Muscle layer of colon (tissue), 2 donors: ENCODE data around the gene EPN2.
A peak's percentile ranks its signal among the peaks of the same experiment; 100 is the strongest.

Source experiments
- H3K27ac ChIP-seq: one replicate; pipeline ENCODE4 v1.7.0; 2013; ENCODE audit warnings: low read depth, mild to moderate bottlenecking, low read length, moderate library complexity
- H3K27me3 ChIP-seq, 2 donors: one replicate each; pipeline ENCODE4 v1.7.0; 2013; ENCODE audit warnings: low read length in 2 of 2, mild to moderate bottlenecking in 2 of 2; ENCODE audit not compliant: insufficient read depth in 2 of 2, control insufficient read depth in 1 of 2
- H3K36me3 ChIP-seq: one replicate; pipeline ENCODE4 v1.7.0; 2013; ENCODE audit warnings: mild to moderate bottlenecking, low read length; ENCODE audit not compliant: insufficient read depth
- H3K4me1 ChIP-seq: one replicate; pipeline ENCODE4 v1.7.0; 2013; ENCODE audit warnings: mild to moderate bottlenecking, low read length; ENCODE audit not compliant: insufficient read depth
- H3K4me3 ChIP-seq, 2 donors: one replicate each; pipeline ENCODE4 v1.7.0; 2013; ENCODE audit warnings: low read length in 2 of 2, low read depth in 1 of 2, mild to moderate bottlenecking in 1 of 2, moderate library complexity in 1 of 2
- H3K9ac ChIP-seq: one replicate; pipeline ENCODE4 v1.7.0; 2013; ENCODE audit warnings: low read length
- H3K9me3 ChIP-seq: one replicate; pipeline ENCODE4 v1.7.0; 2013; ENCODE audit warnings: mild to moderate bottlenecking, low read length
- donor health status: abdominal sarcoma.
- donor health status: Adenocarcinoma of cecum.

The EPN2 gene

DNA sequence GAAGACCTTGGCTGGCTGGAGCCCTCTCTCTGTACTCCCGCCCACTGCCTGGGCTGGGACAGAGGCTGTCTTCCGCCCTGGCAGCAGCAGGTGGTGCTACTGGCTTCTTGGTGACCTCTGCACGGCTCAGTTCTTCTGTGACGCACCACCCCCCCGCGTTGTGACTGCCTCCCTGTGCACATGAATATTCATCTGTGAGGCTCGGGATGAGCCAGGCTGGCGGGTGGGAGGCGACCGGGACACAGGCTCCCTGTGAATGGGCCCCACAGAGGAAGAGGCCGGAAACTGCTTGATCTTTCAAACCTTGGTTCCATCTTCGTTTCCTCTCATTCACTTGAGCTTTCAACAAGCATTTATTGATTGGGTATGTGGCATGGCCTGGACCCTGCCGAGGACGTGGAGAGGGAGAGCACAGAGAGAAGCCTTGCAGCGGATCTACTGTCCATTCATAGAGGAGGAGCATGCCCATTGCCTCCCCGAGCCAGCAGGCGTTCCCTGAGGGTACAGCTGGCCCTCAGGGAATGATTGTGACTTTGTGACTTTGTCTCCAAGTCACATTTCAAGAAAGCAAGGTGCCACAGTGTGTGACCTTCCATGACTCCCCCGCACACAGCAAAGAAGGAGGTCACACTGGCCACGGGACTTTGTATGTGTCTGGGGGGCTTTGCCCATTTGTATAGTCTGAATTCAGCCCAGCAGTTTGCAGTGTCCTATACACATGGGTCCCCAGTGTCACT lies 80.4 kb downstream of the EPN2 start:
- H3K4me1 ChIP-seq, result peaks cover 10% of the 10 kb centered on the region
- H3K4me3 ChIP-seq, result no peak overlapping the region
- no peaks in the 10 kb centered on the region for H3K27me3 ChIP-seq
- peak overlapping the region; percentile 29 for H3K27ac ChIP-seq
- H3K36me3 ChIP-seq, result peaks cover 27% of the 10 kb centered on the region
- H3K9me3 ChIP-seq, result no peaks in the 10 kb centered on the region
- no peak overlapping the region for H3K9ac ChIP-seq

DNA sequence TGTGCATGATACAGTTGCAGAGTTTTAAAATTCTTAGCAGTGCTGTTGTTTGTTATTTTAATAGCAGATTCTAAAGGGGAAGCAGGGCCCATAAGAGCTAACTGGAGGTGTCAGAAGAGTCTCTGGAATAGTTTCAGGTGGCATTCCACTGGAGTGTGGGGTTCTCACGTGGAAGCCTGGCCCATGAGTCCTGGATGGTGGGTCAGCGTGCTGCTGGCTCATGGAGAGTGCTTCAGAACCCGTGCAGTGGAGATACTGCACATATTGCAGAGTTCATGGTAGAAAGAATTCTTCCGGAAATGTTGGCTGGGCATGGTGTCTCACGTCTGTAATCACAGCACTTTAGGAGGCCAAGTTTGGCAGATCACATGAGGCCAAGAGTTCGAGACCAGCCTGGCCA lies 81.4 kb downstream of the EPN2 start:
- H3K4me1 ChIP-seq, result peaks cover 10% of the 10 kb centered on the region
- no peak overlapping the region for H3K27ac ChIP-seq
- H3K36me3 ChIP-seq, result peaks cover 16% of the 10 kb centered on the region

DNA sequence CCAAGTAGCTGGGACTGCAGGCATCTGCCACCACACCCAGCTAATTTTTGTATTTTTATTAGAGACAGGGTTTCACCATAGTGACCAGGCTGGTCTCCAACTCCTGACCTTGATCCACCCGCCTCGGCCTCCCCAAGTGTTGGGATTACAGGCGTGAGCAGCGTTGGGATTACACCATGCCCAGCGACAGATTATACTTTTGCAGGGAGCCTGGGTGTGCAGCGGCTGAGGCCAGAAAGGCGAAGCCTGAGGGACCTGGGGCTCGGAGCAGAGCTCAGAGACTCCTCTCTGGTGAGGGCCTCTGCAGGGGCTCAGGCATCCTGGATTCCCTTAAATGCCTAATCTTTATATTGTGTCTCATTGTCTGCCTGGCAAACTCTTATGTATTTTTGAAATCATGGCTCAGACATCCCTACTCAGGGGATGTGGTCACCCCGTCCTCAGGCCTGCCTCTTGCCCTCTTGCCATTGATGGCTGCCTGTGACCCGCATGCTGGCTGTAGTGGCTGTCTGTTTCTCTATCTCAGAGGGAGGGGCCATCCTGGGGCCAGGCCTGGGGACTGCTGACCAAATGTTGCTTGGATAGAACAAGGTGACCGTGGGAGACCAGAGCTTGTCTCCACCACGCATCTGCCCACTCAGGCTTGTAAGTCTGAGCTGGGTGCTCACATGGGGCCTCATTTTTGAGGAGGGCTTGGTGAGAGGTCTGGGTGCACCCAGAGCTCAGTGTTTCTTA lies 82.8 kb downstream of the EPN2 start:
- H3K27ac ChIP-seq, result no peak overlapping the region
- H3K27me3 ChIP-seq, result no peaks in the 10 kb centered on the region
- H3K36me3 ChIP-seq, result peaks cover 4% of the 10 kb centered on the region
- H3K4me1 ChIP-seq, result peaks cover 10% of the 10 kb centered on the region
- H3K4me3 ChIP-seq, result no peak overlapping the region
- no peaks in the 10 kb centered on the region for H3K9me3 ChIP-seq
- no peak overlapping the region for H3K9ac ChIP-seq

More for the DNA sequence above, 81.4 kb downstream of the EPN2 start:
- H3K27me3 ChIP-seq, result no peaks in the 10 kb centered on the region
- no peak overlapping the region for H3K4me3 ChIP-seq
- no peaks in the 10 kb centered on the region for H3K9me3 ChIP-seq
- H3K9ac ChIP-seq, result no peak overlapping the region

- no peaks in the 10 kb centered on the region for H3K27me3 ChIP-seq
- H3K9me3 ChIP-seq, result no peaks in the 10 kb centered on the region
- peaks cover 10% of the 10 kb centered on the region for H3K4me1 ChIP-seq
- H3K9ac ChIP-seq, result no peak overlapping the region
- H3K4me3 ChIP-seq, result no peak overlapping the region
- peaks cover 4% of the 10 kb centered on the region for H3K36me3 ChIP-seq
- H3K27ac ChIP-seq, result no peak overlapping the region
These were observed 83.7 kb downstream of the EPN2 start for GRCh38 chr17:19320876-19321275.

GRCh38 chr17:19321481-19322128 lies 84.4 kb downstream of the EPN2 start:
- H3K4me1 ChIP-seq, result peaks cover 6% of the 10 kb centered on the region

DNA sequence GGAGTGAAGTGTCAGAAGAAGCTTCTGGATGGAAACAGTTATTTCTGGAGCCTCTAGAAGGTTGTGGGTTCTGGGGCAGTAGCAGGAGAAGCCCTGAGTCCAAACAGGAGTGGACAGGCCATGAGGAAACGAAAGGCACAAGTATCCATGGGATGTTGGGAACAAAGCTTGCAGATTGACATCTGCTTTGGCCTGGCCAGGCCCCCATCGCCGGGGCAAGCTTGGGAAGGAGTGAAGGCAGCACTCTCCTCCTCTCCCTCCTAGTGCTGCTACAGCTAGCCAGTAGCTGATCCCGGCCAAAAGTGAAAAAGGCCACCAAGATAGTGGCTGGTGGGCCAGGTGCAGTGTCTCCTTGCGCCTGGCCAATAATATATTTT lies 85.0 kb downstream of the EPN2 start:
- Histone ChIP-seq H3K9ac (no peak overlapping the region), H3K27me3 (no peaks in the 10 kb centered on the region), H3K4me3 (no peak overlapping the region), H3K27ac (no peak overlapping the region), H3K9me3 (no peaks in the 10 kb centered on the region), H3K36me3 (no peaks in the 10 kb centered on the region), H3K4me1 (peaks cover under 1% of the 10 kb centered on the region)

More at GRCh38 chr17:19321481-19322128, 84.4 kb downstream of the EPN2 start:
- no peaks in the 10 kb centered on the region for H3K36me3 ChIP-seq
- no peaks in the 10 kb centered on the region for H3K27me3 ChIP-seq
- no peaks in the 10 kb centered on the region for H3K9me3 ChIP-seq
- H3K9ac ChIP-seq, result no peak overlapping the region
- H3K27ac ChIP-seq, result no peak overlapping the region
- H3K4me3 ChIP-seq, result no peak overlapping the region

DNA sequence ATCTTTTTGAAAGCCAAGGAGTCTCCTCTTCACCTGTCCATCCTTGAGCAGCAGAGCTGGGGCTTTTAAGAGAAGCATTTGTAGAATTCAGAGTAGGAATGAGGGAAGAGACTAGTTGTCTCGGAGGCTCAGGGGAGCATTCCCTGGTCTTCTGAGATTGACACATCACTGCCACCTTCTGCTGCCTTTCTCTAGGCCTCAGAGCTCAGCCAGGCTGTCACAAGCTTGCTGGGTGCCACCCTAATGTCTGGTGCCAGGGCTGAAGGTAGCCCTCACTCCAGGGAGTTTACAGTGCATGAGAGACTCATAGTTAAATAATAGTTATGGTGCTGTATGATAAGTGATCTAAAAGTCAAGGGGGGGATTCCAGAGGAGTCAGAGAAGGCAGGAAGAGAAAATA lies 85.7 kb downstream of the EPN2 start:
- H3K9me3 ChIP-seq, result no peaks in the 10 kb centered on the region
- H3K27ac ChIP-seq, result no peak overlapping the region
- no peaks in the 10 kb centered on the region for H3K4me1 ChIP-seq
- H3K4me3 ChIP-seq, result no peak overlapping the region
- no peaks in the 10 kb centered on the region for H3K36me3 ChIP-seq
- H3K27me3 ChIP-seq, result no peaks in the 10 kb centered on the region
- no peak overlapping the region for H3K9ac ChIP-seq

DNA sequence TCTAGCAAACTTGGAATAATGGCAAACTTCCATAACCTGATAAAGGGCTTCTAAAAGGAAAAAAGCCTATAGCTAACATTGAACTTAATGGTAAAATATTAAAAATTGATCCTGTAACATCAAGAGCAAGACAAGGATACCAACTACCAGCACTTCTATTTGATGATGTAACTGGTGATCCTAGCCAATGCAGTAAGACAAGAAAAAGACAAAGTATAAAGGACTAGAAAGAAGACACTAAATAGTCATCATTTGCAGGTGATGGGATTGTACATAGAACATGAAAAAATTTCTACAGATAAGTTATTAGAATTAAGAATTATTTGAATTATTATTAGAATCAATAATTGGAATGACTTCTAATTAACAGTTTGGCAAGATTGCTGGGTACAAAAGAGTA lies 88.4 kb downstream of the EPN2 start:
- Histone ChIP-seq H3K9me3 (no peaks in the 10 kb centered on the region), H3K9ac (no peak overlapping the region), H3K27me3 (no peaks in the 10 kb centered on the region), H3K27ac (no peak overlapping the region), H3K4me1 (no peaks in the 10 kb centered on the region), H3K4me3 (no peak overlapping the region), H3K36me3 (peaks cover 13% of the 10 kb centered on the region)

DNA sequence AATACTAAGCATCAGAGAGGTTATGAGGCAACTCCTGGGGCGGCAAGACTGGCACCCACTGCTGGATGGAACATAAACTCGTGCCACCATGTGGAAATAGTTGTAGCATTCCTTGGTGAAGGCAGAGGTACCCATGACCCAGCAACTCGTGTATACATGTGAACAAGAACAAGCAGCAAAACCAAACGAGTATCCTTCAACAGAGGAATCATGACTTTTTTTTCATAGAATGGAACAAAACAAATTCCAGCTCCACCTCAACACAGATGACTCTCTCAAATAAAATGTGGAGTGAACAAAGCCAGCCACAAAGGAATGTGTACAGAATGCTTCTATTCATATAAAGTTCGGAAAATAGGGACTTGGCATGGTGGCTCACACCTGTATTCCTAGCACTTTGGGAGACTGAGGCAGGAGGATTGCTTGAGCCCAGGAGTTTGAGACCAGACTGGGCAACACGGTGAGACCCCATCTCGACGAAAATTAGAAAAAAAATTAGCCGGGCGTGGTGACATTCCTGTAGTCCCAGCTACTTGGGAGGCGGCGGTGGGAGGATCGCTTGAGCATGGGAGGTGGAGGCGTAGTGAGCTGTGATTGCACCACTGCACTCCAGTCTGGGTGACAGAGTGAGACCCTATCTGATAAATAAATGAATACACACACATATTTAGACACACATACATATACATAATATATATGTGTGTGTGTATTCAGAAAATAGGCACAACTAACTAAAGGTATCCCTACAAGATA lies 90.0 kb downstream of the EPN2 start:
- Histone ChIP-seq H3K4me1 (no peaks in the 10 kb centered on the region), H3K9ac (no peak overlapping the region), H3K36me3 (peaks cover 18% of the 10 kb centered on the region), H3K27me3 (no peaks in the 10 kb centered on the region), H3K4me3 (no peak overlapping the region), H3K27ac (no peak overlapping the region), H3K9me3 (no peaks in the 10 kb centered on the region)

DNA sequence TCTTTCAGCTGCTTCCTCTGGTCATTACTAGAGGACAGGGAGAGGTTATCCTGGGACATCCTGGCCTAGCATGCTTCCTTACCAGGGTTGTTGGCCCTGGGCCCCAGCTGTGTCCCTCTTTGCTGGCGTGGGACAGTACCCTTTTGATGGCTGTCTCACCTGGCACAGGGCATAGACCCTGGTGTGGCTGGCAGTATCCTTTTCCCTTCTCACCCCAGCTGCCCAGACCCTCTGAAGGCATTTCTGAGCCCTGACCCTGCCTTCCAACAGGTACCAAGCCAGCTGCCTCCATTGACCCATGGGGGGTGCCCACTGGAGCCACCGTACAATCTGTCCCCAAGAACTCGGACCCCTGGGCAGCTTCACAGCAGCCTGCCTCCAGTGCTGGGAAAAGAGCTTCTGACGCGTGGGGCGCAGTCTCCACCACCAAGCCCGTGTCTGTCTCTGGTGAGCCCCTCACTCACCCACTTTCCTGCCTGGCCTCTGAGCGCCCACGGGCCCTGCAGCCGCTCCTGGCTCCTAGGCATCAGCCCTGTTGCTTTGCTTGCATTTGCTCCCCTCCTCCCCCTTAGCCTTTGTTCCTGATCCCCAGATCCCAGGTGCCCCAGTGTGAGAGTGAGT lies 91.4 kb downstream of the EPN2 start:
- no peaks in the 10 kb centered on the region for H3K4me1 ChIP-seq
- no peaks in the 10 kb centered on the region for H3K27me3 ChIP-seq
- H3K9ac ChIP-seq, result no peak overlapping the region
- H3K9me3 ChIP-seq, result no peaks in the 10 kb centered on the region
- peaks cover 18% of the 10 kb centered on the region for H3K36me3 ChIP-seq
- no peak overlapping the region for H3K4me3 ChIP-seq
- H3K27ac ChIP-seq, result no peak overlapping the region

DNA sequence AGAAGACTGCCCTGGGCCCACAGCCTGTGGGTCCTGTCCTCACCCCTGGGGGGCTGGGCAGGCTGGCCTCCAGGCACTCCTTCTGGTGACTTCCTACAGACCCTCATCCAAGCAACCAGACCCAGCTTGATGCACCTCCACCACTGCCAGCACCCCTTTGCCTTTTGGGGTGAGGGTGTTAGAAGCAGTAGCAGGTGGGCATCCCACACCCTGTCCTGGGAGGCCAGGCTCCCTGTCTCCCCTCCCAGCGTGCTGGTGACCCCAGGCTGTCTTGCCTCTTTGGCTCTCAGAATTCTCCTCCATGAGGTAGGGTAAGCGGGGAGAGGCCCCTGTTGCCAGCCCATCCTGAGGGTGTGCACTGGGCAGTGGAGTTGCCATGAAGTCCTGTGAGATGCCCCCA lies 92.0 kb downstream of the EPN2 start:
- no peaks in the 10 kb centered on the region for H3K9me3 ChIP-seq
- H3K27ac ChIP-seq, result no peak overlapping the region

More for the DNA sequence above, 92.0 kb downstream of the EPN2 start:
- Histone ChIP-seq H3K4me1 (no peaks in the 10 kb centered on the region), H3K36me3 (peaks cover 23% of the 10 kb centered on the region), H3K4me3 (no peak overlapping the region), H3K27me3 (no peaks in the 10 kb centered on the region), H3K9ac (no peak overlapping the region)
